Thoracic aorta (tissue), 2 donors: ENCODE measurements around the gene SAP30. TPM values are rescaled to one million over a fixed set of nuclear protein-coding genes. Genes with fewer than 3 reads are reported as not detected.

Experiments used
- ATAC-seq: fragments of 150-250 bp; one replicate; pipeline ENCODE4 v1.8.0; 2017; ENCODE audit warnings: low read depth; ENCODE audit not compliant: insufficient number of reproducible peaks, low FRiP score
- DNase-seq: peaks from one replicate; pipeline ENCODE4 v3.0.0-alpha.2; 2020; ENCODE audit warnings: low spot score
- H3K27ac ChIP-seq, 2 donors: fragments of 200-600 bp; sonication (generic); 1 replicate in 1 of 2; 2 replicates in 1 of 2; pipeline ENCODE4 v1.5.1; 2016; ENCODE audit warnings: mild to moderate bottlenecking in 2 of 2, moderate library complexity in 2 of 2
- H3K27me3 ChIP-seq: fragments of 200-600 bp; sonication (generic); replicated peaks from 2 replicates; pipeline ENCODE4 v1.6.0; 2016; ENCODE audit warnings: mild to moderate bottlenecking; ENCODE audit not compliant: insufficient read depth
- H3K36me3 ChIP-seq: fragments of 200-600 bp; sonication (generic); one replicate; pipeline ENCODE4 v1.5.1; 2016
- H3K4me1 ChIP-seq, 2 donors: fragments of 200-600 bp; sonication (generic); 1 replicate in 1 of 2; 2 replicates in 1 of 2; pipeline versions ENCODE4 v1.5.1 to v1.6.0; 2016; ENCODE audit warnings: low read depth in 2 of 2, mild to moderate bottlenecking in 1 of 2; ENCODE audit not compliant: control insufficient read depth in 1 of 2
- H3K4me3 ChIP-seq: fragments of 200-600 bp; sonication (generic); 2 replicates; pipeline ENCODE4 v1.5.1; 2016; ENCODE audit warnings: mild to moderate bottlenecking
- H3K9me3 ChIP-seq: fragments of 200-600 bp; sonication (generic); 2 replicates; pipeline ENCODE4 v1.5.1; 2016
- total RNA-seq, 2 donors: library from RNA; depleted of rRNA; stranded (reverse); fragments of >200 nt; gene quantifications; one replicate each; pipeline versions ENCODE4 v1.1.0 to v1.2.3, GENCODE V29; 2016
- TF ChIP-seq, protein P1 (sequence below): fragments of 200-600 bp; sonication (generic); IDR thresholded peaks from one replicate; pipeline ENCODE4 v1.5.1; 2019; ENCODE audit warnings: antibody characterized with exemption

SAP30 gene
- total RNA-seq, 2 donors from 2014 or later, result 56.9 to 61.7 TPM

DNA sequence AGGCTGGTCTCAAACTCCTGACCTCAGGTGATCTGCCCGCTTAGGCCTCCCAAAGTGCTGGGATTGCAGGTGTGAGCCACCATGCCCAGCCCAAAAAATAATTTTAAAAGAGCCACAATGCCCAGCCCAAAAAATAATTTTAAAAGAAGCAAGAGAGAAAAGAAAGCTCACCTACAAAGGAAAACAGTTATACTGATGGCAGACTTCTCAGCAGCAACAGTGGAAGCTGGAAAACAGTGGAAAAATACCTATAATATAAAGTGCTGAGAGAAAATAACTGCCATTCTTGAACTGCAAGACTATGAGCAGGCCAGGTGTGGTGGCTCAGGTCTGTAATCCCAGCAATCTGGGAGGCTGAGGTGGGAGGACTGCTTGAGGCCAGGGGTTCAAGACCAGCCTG, 23.3 kb upstream of the SAP30 start:
- Histone ChIP-seq H3K4me3 (no peak overlapping the region), H3K27ac (no peak overlapping the region), H3K9me3 (no peaks in the 10 kb centered on the region), H3K36me3 (no peaks in the 10 kb centered on the region), H3K27me3 (no peaks in the 10 kb centered on the region), H3K4me1 (no peaks in the 10 kb centered on the region)
- TF ChIP-seq, protein P1, sequence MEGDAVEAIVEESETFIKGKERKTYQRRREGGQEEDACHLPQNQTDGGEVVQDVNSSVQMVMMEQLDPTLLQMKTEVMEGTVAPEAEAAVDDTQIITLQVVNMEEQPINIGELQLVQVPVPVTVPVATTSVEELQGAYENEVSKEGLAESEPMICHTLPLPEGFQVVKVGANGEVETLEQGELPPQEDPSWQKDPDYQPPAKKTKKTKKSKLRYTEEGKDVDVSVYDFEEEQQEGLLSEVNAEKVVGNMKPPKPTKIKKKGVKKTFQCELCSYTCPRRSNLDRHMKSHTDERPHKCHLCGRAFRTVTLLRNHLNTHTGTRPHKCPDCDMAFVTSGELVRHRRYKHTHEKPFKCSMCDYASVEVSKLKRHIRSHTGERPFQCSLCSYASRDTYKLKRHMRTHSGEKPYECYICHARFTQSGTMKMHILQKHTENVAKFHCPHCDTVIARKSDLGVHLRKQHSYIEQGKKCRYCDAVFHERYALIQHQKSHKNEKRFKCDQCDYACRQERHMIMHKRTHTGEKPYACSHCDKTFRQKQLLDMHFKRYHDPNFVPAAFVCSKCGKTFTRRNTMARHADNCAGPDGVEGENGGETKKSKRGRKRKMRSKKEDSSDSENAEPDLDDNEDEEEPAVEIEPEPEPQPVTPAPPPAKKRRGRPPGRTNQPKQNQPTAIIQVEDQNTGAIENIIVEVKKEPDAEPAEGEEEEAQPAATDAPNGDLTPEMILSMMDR, result no peak
- DNase-seq (no peak), ATAC-seq (no peak)

DNA sequence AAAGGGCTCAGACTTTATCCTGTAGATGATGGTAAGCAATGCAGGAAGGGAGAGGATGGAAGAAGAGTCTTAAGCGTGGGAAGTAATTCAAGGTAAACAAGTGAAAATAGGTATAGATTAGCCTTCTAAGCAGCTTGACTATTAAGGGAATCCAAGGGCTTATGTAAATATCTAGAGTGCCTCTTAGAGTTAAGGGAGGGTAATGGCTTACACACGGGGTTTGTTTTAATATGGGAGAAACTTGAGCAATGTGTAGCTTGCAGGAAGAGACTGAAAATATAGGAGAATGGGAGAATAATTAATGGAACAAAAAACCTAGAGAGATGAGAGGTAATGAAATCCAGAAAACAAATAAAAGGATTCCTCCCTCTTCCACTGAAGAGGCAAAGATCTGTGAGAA, 12.8 kb upstream of the SAP30 start:
- Histone ChIP-seq H3K4me3 (no peak overlapping the region), H3K27me3 (no peaks in the 10 kb centered on the region), H3K27ac (no peak overlapping the region), H3K4me1 (no peaks in the 10 kb centered on the region), H3K9me3 (no peaks in the 10 kb centered on the region), H3K36me3 (no peaks in the 10 kb centered on the region)
- ATAC-seq (no peak), DNase-seq (no peak)
- TF ChIP-seq, protein P1, result no peak

DNA sequence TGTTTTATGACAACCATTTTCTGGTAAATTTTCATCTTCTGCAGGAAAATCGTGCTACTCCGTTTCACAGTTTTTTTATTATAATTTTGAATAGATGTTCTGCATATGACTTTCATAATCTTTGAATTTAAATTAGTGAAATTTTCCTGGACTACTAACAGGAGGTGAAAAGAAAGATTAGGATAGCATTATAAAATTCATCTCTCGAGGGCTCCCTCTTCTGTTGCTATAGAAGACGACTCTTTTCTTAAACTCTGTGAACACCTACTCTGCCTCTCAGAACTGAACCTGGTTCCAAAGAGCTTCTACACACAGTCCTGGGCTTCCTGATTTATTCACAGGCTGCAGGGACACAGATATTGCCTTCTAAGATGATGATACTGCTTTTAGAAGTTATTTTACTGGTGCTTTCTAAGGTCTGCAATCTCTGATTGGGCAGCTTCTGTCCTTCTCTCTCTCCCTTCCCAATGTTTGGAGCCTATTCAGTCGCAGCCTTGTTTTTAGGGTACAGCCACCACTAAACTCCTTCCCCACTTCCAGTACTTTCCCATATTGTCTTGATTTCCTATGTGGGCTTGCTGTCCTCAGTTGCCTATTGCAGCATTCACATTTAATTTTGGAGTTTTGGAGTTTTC, 10.1 kb upstream of the SAP30 start:
- ATAC-seq, result no peak
- no peak overlapping the region for H3K27ac ChIP-seq
- no peaks in the 10 kb centered on the region for H3K4me1 ChIP-seq
- no peaks in the 10 kb centered on the region for H3K27me3 ChIP-seq
- TF ChIP-seq, protein P1, result peak; percentile 22
- H3K4me3 ChIP-seq, result no peak overlapping the region
- no peaks in the 10 kb centered on the region for H3K9me3 ChIP-seq
- H3K36me3 ChIP-seq, result no peaks in the 10 kb centered on the region
- no peak for DNase-seq

DNA sequence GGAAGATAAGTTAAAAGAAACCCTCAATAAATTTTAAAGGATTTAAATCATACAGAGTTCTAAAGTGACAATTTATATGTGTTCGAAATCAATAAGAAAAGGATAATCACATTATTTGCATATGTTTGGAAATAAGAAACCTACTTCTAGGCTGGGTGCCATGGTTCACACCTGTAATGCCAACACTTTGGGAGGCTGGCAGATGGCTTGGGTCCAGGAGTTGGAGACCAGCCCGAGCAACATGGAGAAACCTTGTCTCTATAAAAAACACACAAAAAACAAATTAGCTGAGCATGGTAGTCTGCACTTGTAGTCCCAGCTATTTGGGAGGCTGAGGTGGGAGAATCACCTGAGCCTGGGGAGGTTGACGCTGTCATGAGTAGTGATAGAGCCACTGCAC, 8.1 kb upstream of the SAP30 start:
- TF ChIP-seq, protein P1, result no peak
- ATAC-seq, result no peak
- no peaks in the 10 kb centered on the region for H3K27me3 ChIP-seq
- no peaks in the 10 kb centered on the region for H3K9me3 ChIP-seq
- no peaks in the 10 kb centered on the region for H3K36me3 ChIP-seq
- DNase-seq, result no peak
- no peak overlapping the region for H3K27ac ChIP-seq
- peaks cover 8 to 10% of the 10 kb centered on the region in 2 donors for H3K4me1 ChIP-seq
- H3K4me3 ChIP-seq, result no peak overlapping the region

DNA sequence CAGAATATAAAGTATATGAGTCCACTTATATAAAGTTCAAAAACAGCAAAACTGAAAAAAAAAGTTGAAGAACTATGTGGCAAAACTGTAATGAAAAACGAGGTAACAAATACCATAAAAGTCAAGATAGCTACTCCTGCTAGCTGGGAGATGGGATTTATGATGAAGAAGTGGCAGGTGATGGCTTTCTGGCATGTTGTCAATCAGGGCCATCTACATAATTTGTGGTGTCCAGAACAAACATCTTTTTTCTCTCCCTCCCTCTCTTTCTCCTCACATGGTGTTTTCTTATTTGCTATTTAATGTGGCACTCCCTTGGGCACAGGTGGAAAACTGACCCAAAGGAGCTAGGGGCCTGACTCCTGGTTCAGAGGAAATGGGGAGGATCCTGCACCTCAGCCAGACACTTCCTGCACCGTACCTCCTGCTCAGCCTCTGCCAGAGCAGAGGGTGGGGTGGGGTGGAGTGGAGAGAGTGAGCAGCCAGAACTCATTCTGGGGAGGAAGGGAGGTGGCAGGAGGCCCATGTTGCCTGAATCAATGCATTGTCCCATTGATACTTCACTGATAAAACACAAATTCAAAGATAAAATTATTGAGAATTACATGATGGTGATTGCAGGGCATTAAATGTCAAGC, 5.3 kb upstream of the SAP30 start:
- DNase-seq (no peak), ATAC-seq (no peak)
- H3K36me3 ChIP-seq, result no peaks in the 10 kb centered on the region
- H3K4me3 ChIP-seq, result no peak overlapping the region
- H3K9me3 ChIP-seq, result no peaks in the 10 kb centered on the region
- H3K27me3 ChIP-seq, result no peaks in the 10 kb centered on the region
- peaks cover 8 to 24% of the 10 kb centered on the region in 2 donors for H3K4me1 ChIP-seq
- TF ChIP-seq, protein P1, result no peak
- H3K27ac ChIP-seq, result no peak overlapping the region
